WTC11 (cell line): Measurements from ENCODE around the gene CNIH3. TPM values are rescaled to one million over a fixed set of nuclear protein-coding genes. Genes with fewer than 3 reads are reported as not detected.

ENCODE experiments used
- ATAC-seq: fragments of 200-7000 bp; cut with Tn5 transposase; 2 replicates; pipeline ENCODE4 v1.10.0; 2021; ENCODE audit warnings: mild to moderate bottlenecking, moderate library complexity
- CTCF ChIA-PET: fragments of 300-600 bp; sonication (Branson Sonifier 250); formaldehyde crosslinking; loops from one replicate; lab custom pipeline; 2021; ENCODE audit warnings: antibody characterized with exemption; lab: Charles Lee
- POLR2A ChIA-PET: fragments of 350-600 bp; sonication (Branson Sonifier 250); formaldehyde crosslinking; loops from one replicate; lab custom pipeline; 2021; ENCODE audit warnings: antibody characterized with exemption; lab: Charles Lee
- DNase-seq: peaks from one replicate; pipeline ENCODE4 v3.0.0; 2021; ENCODE audit warnings: low spot score
- H3K27ac Mint-ChIP-seq: 2 replicates; pipeline ENCODE4 v1.8.0; 2021; ENCODE audit warnings: mixed read lengths
- H3K27me3 Mint-ChIP-seq: 2 replicates; pipeline ENCODE4 v1.8.0; 2021; ENCODE audit warnings: low read depth, mild to moderate bottlenecking, moderate library complexity, mixed read lengths
- H3K36me3 Mint-ChIP-seq: 2 replicates; pipeline ENCODE4 v1.8.0; 2021; ENCODE audit warnings: mixed read lengths
- H3K4me1 Mint-ChIP-seq: 2 replicates; pipeline ENCODE4 v1.8.0; 2022; ENCODE audit warnings: mixed read lengths
- H3K4me3 Mint-ChIP-seq: 2 replicates; pipeline ENCODE4 v1.8.0; 2021; ENCODE audit warnings: mild to moderate bottlenecking, moderate library complexity, mixed read lengths
- H3K9me3 Mint-ChIP-seq: 2 replicates; pipeline ENCODE4 v1.8.0; 2021; ENCODE audit warnings: mixed read lengths
- AR ChIP-seq: fragments of 250-450 bp; sonication (Bioruptor Pico); IDR thresholded peaks from 2 replicates; pipeline ENCODE4 v1.9.0; 2021; ENCODE audit warnings: mild to moderate bottlenecking
- ATF6 ChIP-seq: sonication (generic); formaldehyde crosslinking; IDR thresholded peaks from 2 replicates; pipeline ENCODE4 v1.8.1; 2023; ENCODE audit warnings: mild to moderate bottlenecking, missing genetic modification reagents
- CREM ChIP-seq: sonication (generic); formaldehyde crosslinking; IDR thresholded peaks from 2 replicates; pipeline ENCODE4 v1.8.1; 2022; ENCODE audit warnings: mild to moderate bottlenecking, missing genetic modification reagents, moderate library complexity
- ESRRA ChIP-seq: sonication (generic); formaldehyde crosslinking; IDR thresholded peaks from 2 replicates; pipeline ENCODE4 v1.8.1; 2022; ENCODE audit warnings: mild to moderate bottlenecking, missing genetic modification reagents, borderline replicate concordance
- ETV6 ChIP-seq: sonication (generic); formaldehyde crosslinking; IDR thresholded peaks from 2 replicates; pipeline ENCODE4 v1.8.1; 2022; ENCODE audit warnings: mild to moderate bottlenecking, missing genetic modification reagents
- FOXP1 ChIP-seq: sonication (generic); formaldehyde crosslinking; IDR thresholded peaks from 2 replicates; pipeline ENCODE4 v1.8.0; 2022; ENCODE audit warnings: missing genetic modification reagents, mild to moderate bottlenecking, moderate library complexity, borderline replicate concordance
- GRHL2 ChIP-seq: fragments of 250-450 bp; sonication (Bioruptor Pico); IDR thresholded peaks from 2 replicates; pipeline ENCODE4 v1.8.0; 2022; ENCODE audit warnings: mild to moderate bottlenecking, moderate library complexity; ENCODE audit not compliant: insufficient replicate concordance, severe bottlenecking
- MLX ChIP-seq: sonication (generic); formaldehyde crosslinking; IDR thresholded peaks from 2 replicates; pipeline ENCODE4 v1.8.1; 2023; ENCODE audit warnings: mild to moderate bottlenecking, missing genetic modification reagents, moderate library complexity
- NFYB ChIP-seq: sonication (generic); formaldehyde crosslinking; conservative IDR thresholded peaks from 2 replicates; pipeline ENCODE4 v1.8.0; 2022; ENCODE audit warnings: low read depth, missing genetic modification reagents
- SMAD3 ChIP-seq: sonication (generic); formaldehyde crosslinking; IDR thresholded peaks from 2 replicates; pipeline ENCODE4 v1.8.0; 2022; ENCODE audit warnings: missing genetic modification reagents, mild to moderate bottlenecking, borderline replicate concordance
- ZNF263 ChIP-seq: sonication (generic); formaldehyde crosslinking; IDR thresholded peaks from 2 replicates; pipeline ENCODE4 v1.8.1; 2022; ENCODE audit warnings: low read depth, mild to moderate bottlenecking, moderate library complexity, missing genetic modification reagents
- total RNA-seq: library from RNA; stranded (reverse); gene quantifications from 3 replicates; pipeline ENCODE4 v1.2.3, GENCODE V29; 2021
- TF ChIP-seq, protein P1 (sequence below): sonication (generic); formaldehyde crosslinking; conservative IDR thresholded peaks from 2 replicates; pipeline ENCODE4 v1.8.1; 2023; ENCODE audit warnings: mild to moderate bottlenecking, low read depth, missing genetic modification reagents, moderate library complexity

The CNIH3 gene
- total RNA-seq, 1 experiment from 2014 or later: 8.1 TPM

GRCh38 chr1:224753491-224753890 is 137.4 kb downstream of the CNIH3 start:
- Mint-ChIP-seq H3K27me3 (no peaks in the 10 kb centered on the region; the same call in none of the 2 replicates), H3K9me3 (peaks cover 5% of the 10 kb centered on the region), H3K4me3 (no peak overlapping the region), H3K36me3 (peaks cover 5% of the 10 kb centered on the region; the same call in 1 of the 2 replicates), H3K4me1 (peaks cover 14% of the 10 kb centered on the region), H3K27ac (no peak overlapping the region)
- ATAC-seq (no peak), DNase-seq (no peak)
- POLR2A ChIA-PET: no interaction called here
- CTCF ChIA-PET: interaction anchor here (1.1 to 1.6 kb wide), 4 partner anchors 12 to 98 kb away, joined by 4 to 7 read pairs (median 4); no protein-coding TSS in a partner anchor
- TF ChIP-seq ATF6 (CRISPR knock-in tag) (no peak), NFYB (CRISPR knock-in tag) (no peak), MLX (no peak), AR (CRISPR knock-in tag) (no peak)

- Mint-ChIP-seq H3K4me1 (peaks cover 14% of the 10 kb centered on the region), H3K36me3 (peaks cover 20% of the 10 kb centered on the region), H3K9me3 (peaks cover 20% of the 10 kb centered on the region), H3K27me3 (peaks cover 6% of the 10 kb centered on the region), H3K4me3 (no peak overlapping the region), H3K27ac (no peak overlapping the region)
- POLR2A ChIA-PET: interaction anchor here (0.7 kb wide), 1 partner anchor 8 kb away, joined by 4 read pairs; no protein-coding TSS in a partner anchor
- TF ChIP-seq CREM (CRISPR knock-in tag) (no peak), ETV6 (no peak), FOXP1 (no peak), GRHL2 (CRISPR knock-in tag) (no peak), ESRRA (CRISPR knock-in tag) (no peak), SMAD3 (CRISPR knock-in tag) (no peak), ZNF263 (CRISPR knock-in tag) (no peak)
- DNase-seq (no peak), ATAC-seq (no peak)
- CTCF ChIA-PET: interaction anchor here (1.4 kb wide), 1 partner anchor 167 kb away, joined by 6 read pairs; no protein-coding TSS in a partner anchor
Observed at GRCh38 chr1:224755586-224755985, 139.5 kb downstream of the CNIH3 start.

- H3K4me1 Mint-ChIP-seq: peaks cover 14% of the 10 kb centered on the region
- ChIA-PET POLR2A (no interaction called here), CTCF (interaction anchor here (0.8 to 1.4 kb wide), 2 partner anchors 18 to 33 kb away, joined by 3 read pairs; no protein-coding TSS in a partner anchor)
- ATAC-seq: no peak
- H3K36me3 Mint-ChIP-seq: peaks cover 20% of the 10 kb centered on the region
- peaks cover 6% of the 10 kb centered on the region for H3K27me3 Mint-ChIP-seq
- no peak overlapping the region for H3K4me3 Mint-ChIP-seq
- TF ChIP-seq, protein P1, sequence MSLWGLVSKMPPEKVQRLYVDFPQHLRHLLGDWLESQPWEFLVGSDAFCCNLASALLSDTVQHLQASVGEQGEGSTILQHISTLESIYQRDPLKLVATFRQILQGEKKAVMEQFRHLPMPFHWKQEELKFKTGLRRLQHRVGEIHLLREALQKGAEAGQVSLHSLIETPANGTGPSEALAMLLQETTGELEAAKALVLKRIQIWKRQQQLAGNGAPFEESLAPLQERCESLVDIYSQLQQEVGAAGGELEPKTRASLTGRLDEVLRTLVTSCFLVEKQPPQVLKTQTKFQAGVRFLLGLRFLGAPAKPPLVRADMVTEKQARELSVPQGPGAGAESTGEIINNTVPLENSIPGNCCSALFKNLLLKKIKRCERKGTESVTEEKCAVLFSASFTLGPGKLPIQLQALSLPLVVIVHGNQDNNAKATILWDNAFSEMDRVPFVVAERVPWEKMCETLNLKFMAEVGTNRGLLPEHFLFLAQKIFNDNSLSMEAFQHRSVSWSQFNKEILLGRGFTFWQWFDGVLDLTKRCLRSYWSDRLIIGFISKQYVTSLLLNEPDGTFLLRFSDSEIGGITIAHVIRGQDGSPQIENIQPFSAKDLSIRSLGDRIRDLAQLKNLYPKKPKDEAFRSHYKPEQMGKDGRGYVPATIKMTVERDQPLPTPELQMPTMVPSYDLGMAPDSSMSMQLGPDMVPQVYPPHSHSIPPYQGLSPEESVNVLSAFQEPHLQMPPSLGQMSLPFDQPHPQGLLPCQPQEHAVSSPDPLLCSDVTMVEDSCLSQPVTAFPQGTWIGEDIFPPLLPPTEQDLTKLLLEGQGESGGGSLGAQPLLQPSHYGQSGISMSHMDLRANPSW (CRISPR knock-in tag): no peak
- no peak for DNase-seq
- H3K27ac Mint-ChIP-seq: no peak overlapping the region
- peaks cover 28% of the 10 kb centered on the region for H3K9me3 Mint-ChIP-seq
Observed at GRCh38 chr1:224757508-224757907, 141.4 kb downstream of the CNIH3 start.
